Cardiac muscle cell (in vitro differentiated cells and primary cell): ENCODE data around the gene TAS2R14. TPM values are rescaled to one million over a fixed set of nuclear protein-coding genes. Genes with fewer than 3 reads are reported as not detected.
A peak's percentile ranks its signal among the peaks of the same experiment; 100 is the strongest.

ENCODE experiments used
- DNase-seq, 2 donors: peaks; one replicate each; pipeline versions ENCODE4 v3.0.0 to v3.0.0-alpha.2; 2010 to 2017; ENCODE audit warnings: low read depth in 1 of 2, low spot score in 1 of 2
- H3K27ac ChIP-seq: fragments of 200-600 bp; sonication (generic); 2 replicates; pipeline ENCODE4 v1.5.1; 2016
- H3K27me3 ChIP-seq: fragments of 200-600 bp; sonication (generic); 2 replicates; pipeline ENCODE4 v1.6.0; 2016; ENCODE audit warnings: control low read depth
- H3K36me3 ChIP-seq: fragments of 200-600 bp; sonication (generic); 2 replicates; pipeline ENCODE4 v1.5.1; 2016; ENCODE audit warnings: control low read depth
- H3K4me1 ChIP-seq: fragments of 200-600 bp; sonication (generic); 2 replicates; pipeline ENCODE4 v1.8.1; 2017; ENCODE audit warnings: low read depth, mild to moderate bottlenecking, mixed run types
- H3K4me3 ChIP-seq: fragments of 200-600 bp; sonication (generic); 2 replicates; pipeline ENCODE4 v1.5.1; 2016; ENCODE audit warnings: mild to moderate bottlenecking
- H3K9me3 ChIP-seq: fragments of 200-600 bp; sonication (generic); 2 replicates; pipeline ENCODE4 v1.5.1; 2017; ENCODE audit warnings: low read depth, mild to moderate bottlenecking, control low read depth
- CTCF ChIP-seq: IDR thresholded peaks from 2 replicates; pipeline ENCODE4 v1.5.1; 2012; ENCODE audit warnings: low read depth, mild to moderate bottlenecking, low read length
- polyA plus RNA-seq: library from polyadenylated mRNA; unstranded; fragments of >200 nt; fragmentation: Nextera tagmentation; extraction: Ambion mirVana; gene quantifications from 2 replicates; pipeline ENCODE4 v1.2.1, GENCODE V29; 2016
- total RNA-seq: library from RNA; depleted of rRNA; stranded (reverse); fragments of >200 nt; gene quantifications from 2 replicates; pipeline ENCODE4 v1.2.3, GENCODE V29; 2016

TAS2R14 gene
- total RNA-seq (1.2 and 3.2 TPM in 2 replicates), polyA plus RNA-seq (1.0 and 3.0 TPM in 2 replicates)

- H3K4me3 ChIP-seq, result no peak within 1 kb of the TSS
- H3K36me3 ChIP-seq, result no peaks in the 10 kb centered on the region
- H3K9me3 ChIP-seq, result no peaks in the 10 kb centered on the region
- no peaks in the 10 kb centered on the region for H3K27me3 ChIP-seq
- no peaks in the 10 kb centered on the region for H3K4me1 ChIP-seq
- TF ChIP-seq CTCF, result no peak
- H3K27ac ChIP-seq, result no peak within 1 kb of the TSS
- DNase-seq, result no peak
These were observed at the start of gene TAS2R14 for GRCh38 chr12:10939163-10939562. TAS2R14 (minus strand) TSS chr12:10939263; CDS start chr12:10939207, 56 bp downstream.

GRCh38 chr12:10986812-10987211, 47.7 kb upstream of the TAS2R14 start, which contains the start of gene TAS2R50:
TAS2R50 (minus strand) TSS chr12:10986912; CDS start chr12:10986860, 52 bp downstream.
- no peak for TF ChIP-seq CTCF
- no peaks in the 10 kb centered on the region for H3K36me3 ChIP-seq

GRCh38 chr12:10982244-10982643, 43.2 kb upstream of the TAS2R14 start:
- Histone ChIP-seq H3K4me1 (no peaks in the 10 kb centered on the region), H3K4me3 (no peak overlapping the region), H3K27ac (no peak overlapping the region), H3K36me3 (no peaks in the 10 kb centered on the region), H3K27me3 (no peaks in the 10 kb centered on the region), H3K9me3 (no peaks in the 10 kb centered on the region)
- TF ChIP-seq CTCF, result no peak
- DNase-seq, result no peak

More at GRCh38 chr12:10986812-10987211, 47.7 kb upstream of the TAS2R14 start, which contains the start of gene TAS2R50:
- Histone ChIP-seq H3K4me1 (no peaks in the 10 kb centered on the region), H3K27ac (no peak within 1 kb of the TSS), H3K9me3 (no peaks in the 10 kb centered on the region), H3K27me3 (no peaks in the 10 kb centered on the region), H3K4me3 (no peak within 1 kb of the TSS)
- DNase-seq, result no peak

- Histone ChIP-seq H3K9me3 (no peaks in the 10 kb centered on the region), H3K27me3 (no peaks in the 10 kb centered on the region), H3K4me3 (no peak overlapping the region), H3K4me1 (no peaks in the 10 kb centered on the region), H3K27ac (no peak overlapping the region), H3K36me3 (no peaks in the 10 kb centered on the region)
- no peak for TF ChIP-seq CTCF
- no peak for DNase-seq
These were observed 35.9 kb upstream of the TAS2R14 start for GRCh38 chr12:10974965-10975364.

- peak in 1 of 2 donors; percentile 90 for DNase-seq
- no peaks in the 10 kb centered on the region for H3K4me1 ChIP-seq
- H3K27ac ChIP-seq, result no peak overlapping the region
- H3K27me3 ChIP-seq, result no peaks in the 10 kb centered on the region
- no peak for TF ChIP-seq CTCF
- H3K9me3 ChIP-seq, result no peaks in the 10 kb centered on the region
- no peak overlapping the region for H3K4me3 ChIP-seq
- no peaks in the 10 kb centered on the region for H3K36me3 ChIP-seq
These were observed 29.8 kb upstream of the TAS2R14 start for GRCh38 chr12:10968765-10969456.
